ENCODE results near the gene PPFIA4.

PPFIA4 gene

GRCh38 chr1:203040513-203041275 lies 14.4 kb downstream of the PPFIA4 start:
- no peak for DNase-seq (ENCODE audit: low spot score)

DNA sequence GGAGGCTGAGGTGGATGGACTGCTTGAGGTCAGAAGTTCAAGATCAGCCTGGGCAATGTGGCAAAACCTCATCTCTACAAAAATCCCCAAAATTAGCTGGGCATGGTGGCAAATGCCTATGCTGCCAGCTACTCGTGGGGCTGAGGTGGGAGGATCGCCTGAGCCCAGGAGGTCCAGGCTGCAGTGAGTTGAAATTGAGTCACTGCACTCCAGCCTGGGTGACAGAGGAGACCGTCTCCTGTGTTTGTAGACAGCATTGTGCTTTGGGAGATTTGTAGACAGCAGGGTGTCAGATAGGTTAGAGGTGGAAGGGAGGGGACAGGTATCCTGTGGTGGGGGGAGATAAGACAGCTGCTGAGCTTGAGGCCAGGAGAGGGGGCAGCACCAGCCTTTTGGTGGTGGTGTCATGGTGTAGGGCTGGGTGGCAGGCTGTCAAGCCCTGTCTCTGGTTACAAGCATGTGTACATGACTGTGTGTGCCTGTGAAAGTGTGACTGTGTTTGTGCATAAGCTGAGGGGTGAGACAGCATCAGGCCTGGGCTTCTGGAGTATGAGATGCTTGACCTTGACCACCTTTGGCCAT lies 15.2 kb downstream of the PPFIA4 start:
- no peak for DNase-seq (ENCODE audit: low spot score)

DNA sequence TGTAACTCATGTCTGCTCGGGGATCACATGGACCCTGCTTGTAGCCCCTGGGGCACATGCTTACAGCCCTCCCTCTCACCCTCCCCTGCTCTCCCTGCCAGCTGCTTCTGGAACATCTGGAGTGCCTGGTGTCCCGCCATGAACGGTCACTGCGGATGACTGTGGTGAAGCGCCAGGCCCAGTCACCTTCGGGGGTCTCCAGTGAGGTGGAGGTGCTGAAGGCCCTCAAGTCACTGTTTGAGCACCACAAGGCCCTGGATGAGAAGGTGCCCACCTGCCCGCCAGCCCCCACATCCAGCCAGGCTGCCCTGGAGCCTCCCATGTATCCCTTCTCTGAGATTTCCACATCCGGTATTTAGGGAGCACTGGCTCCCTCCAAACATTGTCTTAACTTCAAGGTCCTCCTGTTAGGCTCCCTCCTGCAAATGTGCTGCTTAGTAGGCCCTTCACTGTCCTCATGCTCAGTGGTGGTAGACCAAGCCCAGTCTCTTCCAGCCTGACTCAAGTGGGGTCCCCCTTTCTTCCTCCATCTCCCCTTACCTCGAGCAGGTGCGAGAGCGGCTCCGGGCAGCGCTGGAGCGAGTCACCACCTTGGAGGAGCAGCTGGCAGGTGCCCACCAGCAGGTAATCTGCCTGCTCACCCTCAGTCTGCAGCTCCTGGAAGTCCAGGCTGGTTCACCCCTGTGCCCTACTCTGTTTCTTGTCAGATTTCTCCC lies 17.7 kb downstream of the PPFIA4 start:
- DNase-seq (ENCODE audit: low spot score): no peak

DNA sequence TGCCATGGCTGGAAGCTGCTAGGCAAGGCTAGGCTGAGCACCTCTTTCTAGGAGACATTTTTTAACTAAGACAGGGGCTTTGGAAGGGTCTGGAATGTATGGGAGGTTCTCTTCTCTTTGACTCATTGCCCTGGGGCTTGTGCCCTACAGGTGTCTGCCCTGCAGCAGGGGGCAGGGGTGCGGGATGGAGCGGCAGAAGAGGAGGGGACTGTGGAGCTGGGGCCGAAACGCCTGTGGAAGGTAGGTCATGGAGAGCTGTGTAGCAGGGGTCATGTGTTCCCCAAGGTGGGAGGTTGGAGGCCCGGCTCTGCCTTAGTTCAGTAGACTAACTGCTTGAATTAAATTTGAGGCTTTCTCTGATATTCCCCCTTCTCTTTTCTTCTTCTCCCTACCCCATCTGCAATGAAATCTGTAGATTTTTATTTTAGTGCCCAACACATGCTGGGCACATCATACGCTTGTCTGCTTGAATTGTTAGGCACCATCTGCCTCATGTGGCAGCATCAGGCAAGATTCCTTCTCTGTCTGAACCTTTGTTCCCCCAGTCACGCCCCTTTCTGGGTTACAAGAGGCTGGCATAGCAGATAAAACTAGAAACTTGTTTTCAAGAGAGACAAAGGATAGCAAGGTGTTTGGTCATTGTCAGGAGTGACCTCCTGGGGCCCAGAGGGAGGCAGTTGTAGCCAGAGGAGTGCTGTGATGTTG lies 18.4 kb downstream of the PPFIA4 start:
- no peak for DNase-seq (ENCODE audit: low spot score)

GRCh38 chr1:203045336-203045735 lies 19.0 kb downstream of the PPFIA4 start:
- no peak for DNase-seq (ENCODE audit: low spot score)

DNA sequence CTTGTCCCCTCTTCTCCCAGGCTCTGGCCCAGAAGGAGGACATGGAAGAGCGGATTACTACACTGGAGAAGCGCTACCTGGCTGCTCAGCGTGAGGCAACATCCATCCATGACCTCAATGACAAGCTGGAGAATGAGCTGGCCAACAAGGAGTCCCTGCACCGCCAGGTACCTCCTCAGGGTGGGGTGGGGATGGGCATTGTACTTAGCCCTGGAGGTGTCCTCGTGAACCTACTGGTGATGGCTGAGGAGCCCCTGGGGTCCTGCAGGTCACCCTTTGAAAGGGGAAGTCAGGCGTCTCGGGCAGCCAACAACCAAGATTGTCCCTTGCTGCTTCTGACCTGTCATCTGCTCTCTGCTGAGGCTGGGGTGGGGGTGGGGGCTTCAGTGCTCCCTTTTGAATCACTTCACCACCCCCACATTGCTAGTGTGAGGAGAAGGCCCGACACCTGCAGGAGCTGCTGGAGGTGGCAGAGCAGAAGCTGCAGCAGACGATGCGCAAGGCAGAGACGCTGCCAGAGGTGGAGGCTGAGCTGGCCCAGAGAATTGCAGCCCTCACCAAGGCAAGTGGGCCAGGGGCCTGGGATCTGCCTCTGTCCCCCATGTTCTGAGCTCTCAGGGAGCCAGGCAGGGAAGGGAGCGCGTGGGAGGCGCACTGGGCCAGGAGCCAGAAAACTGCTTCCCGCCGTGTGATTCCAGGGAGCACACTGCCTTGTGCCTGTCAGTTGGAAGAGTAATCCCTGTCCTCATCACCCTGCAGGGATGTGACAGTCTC lies 19.7 kb downstream of the PPFIA4 start:
- no peak for DNase-seq (ENCODE audit: low spot score)

DNA sequence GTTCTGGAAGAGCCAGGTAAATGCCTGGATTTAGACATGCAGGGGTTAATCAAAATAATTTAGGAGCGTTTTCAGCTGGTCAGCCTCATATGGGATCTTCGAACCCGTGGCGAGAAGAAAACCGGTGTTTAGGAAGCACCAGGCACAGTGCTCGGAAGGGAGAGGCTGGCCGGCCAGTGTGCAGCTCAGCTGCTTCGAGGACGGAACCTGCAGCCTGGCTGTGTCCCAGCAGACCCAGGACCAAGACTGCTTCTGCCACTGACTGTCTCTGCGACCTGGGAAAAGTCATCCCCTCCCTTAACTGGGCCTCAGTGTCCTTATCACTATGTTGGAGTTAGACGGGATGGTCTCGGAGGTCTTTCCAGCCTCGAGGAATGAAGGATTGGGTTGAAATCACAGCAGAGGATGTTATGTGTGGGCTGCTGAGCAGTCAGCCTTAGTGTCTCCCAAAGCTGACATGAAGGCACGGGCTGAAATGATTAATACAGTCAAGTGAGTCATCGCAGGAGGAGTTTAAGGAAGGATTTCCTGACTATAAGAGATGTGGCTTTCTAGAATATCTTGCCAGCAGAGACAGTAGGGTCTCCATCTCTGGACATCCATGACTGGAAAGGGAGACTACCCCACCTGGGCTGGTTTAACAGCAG lies 20.8 kb downstream of the PPFIA4 start:
- no peak for DNase-seq (ENCODE audit: low spot score)

GRCh38 chr1:203048086-203048485 lies 21.8 kb downstream of the PPFIA4 start:
- DNase-seq (ENCODE audit: low spot score): no peak

- DNase-seq (ENCODE audit: low spot score): peak; percentile 47
Measured at GRCh38 chr1:203048555-203049051, 22.3 kb downstream of the PPFIA4 start.

- no peak for DNase-seq (ENCODE audit: low spot score)
Measured at GRCh38 chr1:203049077-203049476, 22.8 kb downstream of the PPFIA4 start.

GRCh38 chr1:203049576-203050180 lies 23.4 kb downstream of the PPFIA4 start:
- no peak for DNase-seq (ENCODE audit: low spot score)

- DNase-seq (ENCODE audit: low spot score): no peak
Measured at GRCh38 chr1:203050826-203051225, 24.5 kb downstream of the PPFIA4 start.

DNA sequence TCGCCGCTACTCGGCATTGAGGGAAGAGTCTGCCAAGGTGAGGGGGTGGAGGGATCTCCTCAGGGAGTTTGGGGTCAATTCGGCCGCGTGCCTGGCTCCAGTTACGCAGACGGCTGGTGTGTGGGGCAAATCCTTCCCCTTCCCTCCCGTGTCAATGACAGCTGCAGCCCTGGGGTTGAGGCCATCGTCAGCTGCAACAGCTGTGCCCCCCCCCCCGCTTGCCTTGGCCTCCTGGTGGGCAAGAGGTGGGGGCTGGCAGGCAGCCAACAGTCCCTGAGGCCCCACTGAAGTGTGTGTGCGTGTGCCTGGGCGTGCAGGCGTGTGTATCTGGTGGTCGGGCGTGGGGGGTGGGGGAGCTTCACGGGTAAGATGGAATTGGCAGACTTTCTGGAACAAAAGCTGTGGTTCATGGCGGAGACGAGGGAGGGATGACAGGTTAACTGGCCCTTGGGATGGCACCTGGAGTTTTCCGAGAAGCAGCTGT lies 25.6 kb downstream of the PPFIA4 start:
- peak; percentile 27 for DNase-seq (ENCODE audit: low spot score)

GRCh38 chr1:203052601-203053000 lies 26.3 kb downstream of the PPFIA4 start:
- DNase-seq (ENCODE audit: low spot score): no peak

DNA sequence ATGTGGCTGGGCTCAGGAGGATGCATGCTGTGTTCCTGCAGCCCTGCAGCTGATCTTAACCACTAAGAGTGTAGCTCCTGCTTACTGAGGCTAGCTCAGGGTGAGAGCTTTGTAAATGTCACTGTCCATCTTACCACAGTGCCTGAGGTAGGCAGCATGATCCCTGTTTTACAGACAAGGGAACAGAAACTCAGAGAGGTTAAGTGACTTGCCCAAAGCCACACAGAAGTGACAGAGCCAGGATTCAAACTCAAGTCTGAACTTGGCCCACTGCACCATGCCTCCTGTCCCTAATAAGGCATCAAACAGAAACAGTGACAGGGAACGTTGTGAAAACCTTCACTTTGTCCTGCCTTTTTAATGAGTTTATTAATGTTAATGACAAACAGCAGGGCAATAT lies 27.9 kb downstream of the PPFIA4 start:
- no peak for DNase-seq (ENCODE audit: low spot score)

DNA sequence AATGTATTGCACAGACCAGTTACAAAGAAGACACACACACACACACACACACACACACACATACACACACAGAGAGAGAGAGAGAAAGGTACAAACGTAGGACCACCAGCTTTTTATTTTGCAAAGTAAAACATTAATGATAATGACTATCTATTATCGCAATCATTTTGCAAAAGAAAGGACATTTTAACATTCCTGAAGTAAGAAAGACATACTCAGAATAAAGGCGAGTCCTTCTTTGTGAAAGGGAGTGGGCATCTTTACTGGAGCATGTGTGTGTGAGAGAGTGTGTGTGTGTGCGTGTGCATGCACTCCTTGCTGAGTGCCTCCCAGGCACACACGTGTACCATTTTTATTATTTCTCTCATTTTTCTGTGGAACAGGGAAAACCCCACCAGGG lies 28.4 kb downstream of the PPFIA4 start:
- DNase-seq (ENCODE audit: low spot score): no peak

DNA sequence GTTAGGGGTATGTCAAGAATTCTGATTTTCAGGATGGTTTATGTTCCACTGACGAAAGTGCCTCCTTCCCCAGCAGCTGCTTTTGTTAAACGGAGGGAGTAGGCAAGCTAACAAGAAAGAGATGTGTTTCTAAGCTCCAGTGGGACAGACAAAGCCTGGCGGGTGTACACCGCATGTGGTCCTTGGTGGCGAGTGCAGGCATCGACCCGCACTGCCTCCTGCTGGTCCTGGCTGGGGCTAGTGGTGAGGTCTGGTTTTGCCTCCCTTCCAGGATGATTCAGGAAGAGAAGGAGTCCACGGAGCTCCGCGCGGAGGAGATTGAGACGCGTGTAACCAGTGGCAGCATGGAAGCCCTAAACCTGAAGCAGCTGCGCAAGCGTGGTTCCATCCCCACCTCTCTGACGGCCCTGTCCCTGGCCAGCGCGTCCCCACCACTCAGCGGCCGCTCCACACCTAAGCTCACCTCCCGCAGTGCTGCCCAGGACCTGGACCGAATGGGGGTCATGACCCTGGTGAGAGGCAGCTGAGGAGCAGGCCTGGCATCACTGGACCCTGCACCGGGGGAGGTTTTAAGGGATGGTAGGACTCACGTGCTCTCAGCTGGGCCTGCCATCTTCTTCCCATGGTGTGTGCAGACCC lies 29.0 kb downstream of the PPFIA4 start:
- no peak for DNase-seq (ENCODE audit: low spot score)

DNA sequence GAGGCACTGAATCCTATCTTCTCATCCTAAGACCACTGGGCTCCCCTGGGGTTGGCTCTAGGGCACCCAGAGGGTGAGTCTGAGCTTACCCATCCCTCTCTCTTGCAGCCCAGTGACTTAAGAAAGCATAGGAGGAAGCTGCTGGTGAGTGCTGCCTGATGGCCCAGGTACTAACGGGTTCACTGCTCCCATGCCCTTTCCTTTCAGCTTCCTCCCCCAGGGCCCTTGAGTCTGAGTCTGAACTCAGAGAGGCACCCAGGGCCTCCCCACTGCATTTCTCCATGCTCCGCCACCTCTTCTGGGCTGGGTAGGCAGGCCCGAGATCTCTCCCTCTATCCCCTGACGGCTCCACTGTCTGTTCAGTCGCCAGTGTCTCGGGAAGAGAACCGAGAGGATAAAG lies 29.7 kb downstream of the PPFIA4 start:
- no peak for DNase-seq (ENCODE audit: low spot score)

- DNase-seq (ENCODE audit: low spot score): no peak
Measured at GRCh38 chr1:203056516-203056915, 30.2 kb downstream of the PPFIA4 start.
